ENCODE measurements around the gene OR51E1. TPM values are rescaled to one million over a fixed set of nuclear protein-coding genes. Genes with fewer than 3 reads are reported as not detected.

Gene OR51E1
- total RNA-seq, 4 donors from 2014 or later: 0.12 to 1.2 (median 0.25) TPM

- in situ Hi-C loops (cut with MboI; ENCODE audit: low sequenced_read_pairs in 4 of 4) (loop anchor here in 2 of 4 donors (25.0 kb wide), 3 partner anchors 344 to 1169 kb away; partner anchors contain the start of genes OR51L1 (in 1 of the 2) and OR52N2 (in 1 of the 2)), intact Hi-C loops (cut with DNase I; ENCODE audit: low total_unique reads) (no loop called here)
- H3K4me1 ChIP-seq: peaks cover 14 to 15% of the 10 kb centered on the region in 2 donors
These were observed 706 bp upstream of the OR51E1 start for GRCh38 chr11:4643076-4643475.

GRCh38 chr11:4644233-4644632, 451 bp downstream of the OR51E1 start:
- intact Hi-C loops (cut with DNase I; ENCODE audit: low total_unique reads) (no loop called here), in situ Hi-C loops (cut with MboI; ENCODE audit: low sequenced_read_pairs in 4 of 4) (loop anchor here in 2 of 4 donors (25.0 kb wide), 3 partner anchors 343 to 1168 kb away; partner anchors contain the start of genes OR51L1 (in 1 of the 2) and OR52N2 (in 1 of the 2))
- H3K4me3 ChIP-seq: peak overlapping the region in 3 of 4 donors; percentile 10 to 44 (median 31)
- ATAC-seq (no peak), DNase-seq (no peak)
- H3K36me3 ChIP-seq: no peaks in the 10 kb centered on the region
- peaks cover 15% of the 10 kb centered on the region in 2 donors for H3K4me1 ChIP-seq
- H3K27ac ChIP-seq: peak overlapping the region in 2 of 4 donors; percentile 41 to 59
- no peak for TF ChIP-seq CTCF (IDR thresholded peaks at IDR 0.05 in 4 of 5, conservative IDR thresholded peaks at IDR 0.05 in 1 of 5)
- TF ChIP-seq POLR2A (IDR thresholded peaks at IDR 0.05): no peak
- no peaks in the 10 kb centered on the region for H3K27me3 ChIP-seq
- no peaks in the 10 kb centered on the region for H3K9me3 ChIP-seq

More at GRCh38 chr11:4643076-4643475, 706 bp upstream of the OR51E1 start:
- peak overlapping the region in 1 of 4 donors; percentile 44 for H3K4me3 ChIP-seq
- no peaks in the 10 kb centered on the region for H3K36me3 ChIP-seq
- TF ChIP-seq CTCF (IDR thresholded peaks at IDR 0.05 in 4 of 5, conservative IDR thresholded peaks at IDR 0.05 in 1 of 5) (no peak), POLR2A (IDR thresholded peaks at IDR 0.05) (no peak)
- ATAC-seq (peak; percentile 27 to 51), DNase-seq (no peak)
- H3K27me3 ChIP-seq: no peaks in the 10 kb centered on the region
- peak overlapping the region in 3 of 4 donors; percentile 41 to 59 (median 56) for H3K27ac ChIP-seq
- no peaks in the 10 kb centered on the region for H3K9me3 ChIP-seq

- Histone ChIP-seq H3K36me3 (no peaks in the 10 kb centered on the region), H3K4me3 (peak overlapping the region in 1 of 4 donors; percentile 44), H3K9me3 (no peaks in the 10 kb centered on the region), H3K4me1 (peaks cover 15% of the 10 kb centered on the region in 2 donors), H3K27me3 (no peaks in the 10 kb centered on the region), H3K27ac (peak overlapping the region in 3 of 4 donors; percentile 18 to 43 (median 20))
- intact Hi-C loops (cut with DNase I; ENCODE audit: low total_unique reads): no loop called here
- in situ Hi-C loops (cut with MboI; ENCODE audit: low sequenced_read_pairs in 4 of 4): loop anchor here in 2 of 4 donors (25.0 kb wide), 3 partner anchors 341 to 1166 kb away; partner anchors contain the start of genes OR51L1 (in 1 of the 2) and OR52N2 (in 1 of the 2)
- ATAC-seq (no peak), DNase-seq (no peak)
- TF ChIP-seq CTCF (IDR thresholded peaks at IDR 0.05 in 4 of 5, conservative IDR thresholded peaks at IDR 0.05 in 1 of 5) (no peak), POLR2A (IDR thresholded peaks at IDR 0.05) (no peak)
These were observed 2.2 kb downstream of the OR51E1 start for GRCh38 chr11:4645974-4646373.

- in situ Hi-C loops (cut with MboI; ENCODE audit: low sequenced_read_pairs in 4 of 4) (loop anchor here in 2 of 4 donors (25.0 kb wide), 3 partner anchors 340 to 1165 kb away; partner anchors contain the start of genes OR51L1 (in 1 of the 2) and OR52N2 (in 1 of the 2)), intact Hi-C loops (cut with DNase I; ENCODE audit: low total_unique reads) (no loop called here)
- Histone ChIP-seq H3K27ac (peak overlapping the region in 1 of 4 donors; percentile 54), H3K4me3 (no peak overlapping the region), H3K9me3 (no peaks in the 10 kb centered on the region), H3K36me3 (no peaks in the 10 kb centered on the region), H3K27me3 (no peaks in the 10 kb centered on the region), H3K4me1 (peaks cover 15% of the 10 kb centered on the region in 2 donors)
- TF ChIP-seq POLR2A (IDR thresholded peaks at IDR 0.05) (no peak), CTCF (IDR thresholded peaks at IDR 0.05 in 4 of 5, conservative IDR thresholded peaks at IDR 0.05 in 1 of 5) (no peak)
- ATAC-seq (no peak), DNase-seq (no peak)
These were observed 4.0 kb downstream of the OR51E1 start for GRCh38 chr11:4647766-4648165.
